GM19467 (cell line): ENCODE data around the gene KMT2C.

Experiments
- ATAC-seq: cut with Tn5 transposase; IDR thresholded peaks from one replicate; pipeline ENCODE4 v1.9.1; 2021; ENCODE audit warnings: mild to moderate bottlenecking, moderate library complexity; ENCODE audit not compliant: unreplicated experiment

KMT2C gene

DNA sequence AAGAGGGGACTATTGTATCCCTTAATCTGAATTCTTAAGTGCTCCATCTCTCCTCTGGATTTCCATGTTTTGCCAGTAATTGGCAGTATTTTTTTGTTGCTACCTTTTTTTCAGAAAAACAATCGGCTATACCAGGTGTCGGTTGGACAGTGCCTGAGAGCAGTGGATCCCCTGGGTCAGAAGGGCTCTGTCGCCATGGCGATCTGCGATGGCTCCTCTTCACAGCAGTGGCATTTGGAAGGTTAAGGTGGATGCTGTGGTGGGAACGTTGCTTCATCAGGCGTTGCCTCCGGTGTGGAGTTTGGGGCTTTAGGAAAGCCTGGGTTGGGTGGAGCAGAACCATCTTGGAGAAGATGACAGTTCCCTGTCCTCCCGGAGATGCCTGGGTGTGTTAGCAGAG, 314.4 kb downstream of the KMT2C start:
- ATAC-seq = no peak

DNA sequence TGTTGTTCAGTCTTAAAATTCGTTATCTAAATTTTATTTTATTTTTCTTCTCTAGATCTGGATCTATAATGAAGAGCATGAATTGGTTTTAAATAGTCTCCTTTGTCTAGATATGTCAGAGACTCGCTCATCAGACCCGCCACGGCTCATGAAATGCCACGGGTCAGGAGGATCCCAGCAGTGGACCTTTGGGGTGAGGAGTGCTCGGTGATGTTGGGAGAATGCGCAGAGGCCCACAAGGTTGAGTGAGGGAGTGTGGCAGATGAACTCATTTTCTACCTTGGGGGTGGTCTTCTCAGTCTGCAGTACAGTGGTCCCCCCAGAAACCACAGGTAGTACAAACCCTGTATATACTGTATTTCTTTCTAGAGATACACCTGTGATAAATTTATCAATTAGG, 315.0 kb downstream of the KMT2C start:
- ATAC-seq = no peak

DNA sequence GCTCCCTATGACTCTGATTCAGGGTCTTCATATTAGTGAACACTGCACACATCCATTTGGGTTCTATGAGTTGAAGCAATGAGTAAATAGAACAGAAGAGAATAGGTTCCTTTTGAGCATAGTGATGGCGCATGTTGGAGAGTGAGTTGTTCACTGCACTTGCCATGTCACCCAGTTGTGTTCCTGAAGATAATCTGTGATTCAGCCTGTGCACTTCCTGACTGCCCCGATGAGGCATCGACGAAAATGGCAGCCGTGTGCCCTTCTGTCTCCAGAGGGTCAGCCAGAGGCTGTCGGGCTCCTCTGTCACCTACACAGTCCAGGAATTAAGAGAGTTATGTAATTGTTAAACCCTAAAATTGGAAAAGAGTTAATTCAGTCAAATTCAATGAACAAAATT, 315.6 kb downstream of the KMT2C start:
- ATAC-seq = no peak

DNA sequence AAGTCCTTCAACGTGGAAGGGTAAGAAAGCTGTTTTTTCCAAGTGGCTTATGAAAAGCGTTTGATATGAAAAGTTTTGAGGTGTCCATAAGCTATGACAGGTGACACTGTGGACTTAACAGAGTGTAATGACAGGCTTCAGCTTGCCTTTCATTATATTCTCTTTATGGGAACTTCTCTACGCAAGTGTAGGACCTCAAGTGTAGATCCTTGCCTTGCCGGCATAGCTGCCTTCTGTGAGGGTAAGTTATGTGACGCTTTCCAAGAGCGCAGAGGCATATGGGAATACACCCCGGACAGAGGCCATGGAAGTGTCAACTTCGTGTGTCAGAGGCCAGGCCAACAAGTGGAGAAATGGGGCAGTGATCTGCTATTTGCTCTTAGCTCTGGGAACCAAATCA, 318.4 kb downstream of the KMT2C start:
- no peak for ATAC-seq

DNA sequence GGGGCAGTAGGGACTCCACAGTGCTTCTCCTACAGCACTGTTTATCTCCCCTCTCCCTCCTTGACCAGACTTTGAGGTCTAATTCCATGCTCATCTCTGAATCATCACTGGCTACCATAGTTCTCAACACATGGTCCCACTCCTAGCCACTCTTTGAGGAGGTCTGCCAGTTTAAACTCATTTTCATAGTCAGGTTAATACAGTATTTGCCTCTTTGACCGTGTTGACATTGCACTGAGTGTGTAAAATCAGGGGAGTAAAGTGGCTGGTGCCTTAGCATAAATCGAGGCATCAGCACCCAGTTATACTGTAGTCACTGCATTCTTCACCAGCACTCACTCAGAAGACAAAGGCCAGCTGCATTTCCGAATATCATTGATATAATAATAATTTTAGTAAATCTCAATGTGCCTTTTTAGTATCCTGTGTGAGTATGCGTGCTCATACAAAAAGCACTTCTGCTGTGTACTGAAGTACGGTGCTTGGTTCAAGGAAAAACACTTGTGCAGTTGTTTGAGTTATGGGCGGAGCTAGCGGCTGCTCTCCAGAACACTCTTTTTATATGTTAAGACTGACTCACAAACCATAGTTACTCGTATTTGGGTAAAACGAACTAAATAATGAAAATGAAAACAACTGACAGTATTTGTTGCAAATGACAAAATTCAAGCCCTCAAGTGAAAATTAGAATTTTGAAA, 320.6 kb downstream of the KMT2C start:
- ATAC-seq = no peak

DNA sequence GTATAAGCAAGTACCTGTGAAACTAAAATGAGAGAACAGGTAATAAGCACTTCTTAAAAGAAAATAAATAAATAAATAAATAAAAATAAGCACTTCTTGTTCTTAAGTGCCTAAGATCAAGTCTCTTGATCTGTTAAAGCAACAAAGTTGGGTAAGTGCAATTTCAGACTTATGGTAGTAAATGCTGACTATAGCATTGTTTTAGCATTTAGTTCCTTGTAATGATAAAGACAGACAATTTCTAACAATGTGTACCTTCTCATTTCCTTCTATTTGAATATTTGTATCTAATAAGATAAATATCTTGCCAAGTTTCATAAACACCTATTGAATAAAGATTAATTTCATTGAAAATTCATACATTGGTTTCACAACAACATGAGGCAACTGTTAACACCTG, 323.0 kb downstream of the KMT2C start:
- no peak for ATAC-seq

DNA sequence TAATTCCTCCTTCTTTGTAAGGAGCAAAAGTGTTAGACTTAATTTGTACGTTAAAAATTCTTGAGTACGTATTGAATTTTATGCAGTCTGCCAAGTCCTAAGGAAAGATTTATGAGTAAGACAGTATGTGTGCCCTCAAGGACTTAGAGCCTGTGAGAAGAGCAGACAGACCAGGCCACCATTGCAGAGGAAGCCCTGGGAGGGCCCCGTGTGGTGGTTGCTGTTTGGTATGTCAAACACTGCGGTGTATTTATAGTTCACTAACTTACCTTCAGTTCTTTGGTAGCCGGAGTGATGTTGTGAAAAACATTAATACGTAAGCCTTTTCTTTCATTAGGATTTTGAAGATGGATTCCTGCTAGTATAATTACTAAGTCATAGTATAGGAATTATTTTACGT, 327.4 kb downstream of the KMT2C start:
- no peak for ATAC-seq

DNA sequence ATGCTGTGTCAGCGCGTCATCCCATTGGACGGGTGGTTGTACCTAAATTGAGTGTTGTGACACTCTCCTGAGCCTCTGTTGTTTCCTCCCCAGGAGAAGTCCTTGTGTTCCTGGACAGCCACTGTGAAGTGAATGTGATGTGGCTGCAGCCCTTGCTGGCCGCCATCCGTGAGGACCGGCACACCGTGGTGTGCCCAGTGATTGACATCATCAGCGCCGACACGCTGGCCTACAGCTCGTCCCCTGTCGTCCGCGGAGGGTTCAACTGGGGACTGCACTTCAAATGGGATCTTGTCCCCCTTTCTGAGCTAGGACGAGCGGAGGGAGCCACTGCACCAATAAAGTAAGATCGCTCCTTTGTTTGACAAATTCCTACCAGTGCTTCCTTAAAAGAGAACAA, 327.9 kb downstream of the KMT2C start:
- no peak for ATAC-seq

DNA sequence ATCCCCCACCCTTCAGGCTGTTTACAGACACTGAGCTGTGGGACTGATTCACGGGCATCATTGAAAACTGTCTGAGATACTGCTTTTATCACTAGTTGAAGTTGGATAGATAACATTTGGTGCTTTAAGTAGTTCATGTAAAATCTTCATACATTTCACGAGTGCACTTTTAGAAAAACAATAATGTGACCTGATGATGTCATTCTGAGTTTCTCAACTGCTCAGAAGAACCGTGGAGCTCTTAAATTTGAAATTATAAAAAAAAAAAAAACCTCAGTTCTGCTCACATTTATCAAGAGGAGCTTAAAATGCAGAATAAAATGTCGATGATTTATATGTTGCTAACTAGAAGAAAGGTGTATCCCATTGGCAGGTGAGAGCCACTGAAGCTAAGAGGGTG, 328.8 kb downstream of the KMT2C start:
- ATAC-seq = no peak

DNA sequence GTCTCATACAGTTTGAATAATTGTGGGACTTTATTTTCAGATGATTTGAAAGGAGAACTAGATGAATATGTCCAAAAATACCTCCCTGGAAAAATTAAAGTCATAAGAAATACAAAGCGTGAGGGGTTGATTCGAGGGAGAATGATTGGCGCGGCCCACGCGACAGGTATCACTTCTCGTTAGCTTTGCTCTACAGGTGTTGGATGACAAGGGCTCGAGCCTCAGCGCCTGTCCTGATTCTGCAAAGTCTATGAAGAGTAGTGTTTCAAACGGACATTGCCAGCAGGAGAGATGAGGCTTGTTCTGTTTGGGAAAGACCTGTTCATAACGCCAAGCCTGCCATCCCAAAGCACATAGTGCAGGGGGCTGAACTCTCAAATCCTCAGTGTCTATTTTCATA, 330.6 kb downstream of the KMT2C start:
- ATAC-seq = no peak

DNA sequence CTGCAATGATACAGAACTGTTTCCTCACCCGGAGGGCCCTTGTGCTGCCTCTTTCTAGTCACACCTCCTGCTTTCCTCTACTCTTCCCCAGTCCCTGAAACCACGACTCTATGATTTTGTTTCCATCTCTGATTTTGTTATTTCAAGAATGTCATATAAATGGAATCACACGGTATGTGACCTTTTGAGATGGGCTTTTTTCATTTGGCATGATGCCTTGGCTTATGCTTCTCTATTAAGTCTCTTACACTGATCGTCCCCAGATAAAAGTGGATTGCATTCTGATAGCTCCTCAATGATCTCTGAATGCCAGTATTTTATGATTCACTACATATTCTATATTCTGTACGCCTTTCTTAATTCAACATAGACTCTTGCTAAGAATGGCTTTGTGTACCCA, 332.1 kb downstream of the KMT2C start:
- no peak for ATAC-seq

DNA sequence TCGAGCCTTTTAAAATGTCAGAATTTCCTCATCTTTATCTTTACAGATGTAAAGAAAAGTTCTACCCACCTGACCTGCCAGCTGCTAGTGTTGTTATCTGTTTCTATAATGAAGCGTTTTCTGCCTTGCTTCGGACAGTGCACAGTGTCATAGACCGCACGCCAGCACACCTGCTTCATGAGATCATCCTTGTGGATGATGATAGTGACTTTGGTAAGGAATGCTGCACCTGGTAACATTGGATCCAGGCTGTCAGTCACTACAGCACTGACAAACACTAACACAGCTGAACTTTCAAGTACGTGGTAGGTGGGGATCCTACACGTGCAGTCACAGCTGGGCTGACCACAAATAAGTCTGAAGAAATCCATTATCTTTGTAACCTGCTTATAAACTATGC, 332.7 kb downstream of the KMT2C start:
- no peak for ATAC-seq

DNA sequence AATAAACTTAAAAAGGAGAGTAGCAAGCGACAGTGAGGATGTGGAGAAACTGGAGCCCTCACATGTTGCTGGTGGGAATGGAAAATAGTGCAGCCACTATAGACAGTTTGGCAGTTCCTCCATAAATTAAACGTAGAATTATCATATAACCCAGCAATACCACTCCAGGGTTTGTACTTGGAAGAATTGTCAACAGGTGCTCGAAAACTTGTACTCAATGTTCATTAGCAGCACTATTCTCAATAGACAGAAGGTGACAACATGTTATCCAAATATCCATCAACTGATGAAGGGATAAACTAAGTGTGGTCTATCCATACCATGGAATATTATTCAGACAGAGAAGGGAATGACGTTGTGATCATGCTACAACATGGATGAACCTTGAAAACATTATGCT, 338.5 kb downstream of the KMT2C start:
- ATAC-seq = no peak

DNA sequence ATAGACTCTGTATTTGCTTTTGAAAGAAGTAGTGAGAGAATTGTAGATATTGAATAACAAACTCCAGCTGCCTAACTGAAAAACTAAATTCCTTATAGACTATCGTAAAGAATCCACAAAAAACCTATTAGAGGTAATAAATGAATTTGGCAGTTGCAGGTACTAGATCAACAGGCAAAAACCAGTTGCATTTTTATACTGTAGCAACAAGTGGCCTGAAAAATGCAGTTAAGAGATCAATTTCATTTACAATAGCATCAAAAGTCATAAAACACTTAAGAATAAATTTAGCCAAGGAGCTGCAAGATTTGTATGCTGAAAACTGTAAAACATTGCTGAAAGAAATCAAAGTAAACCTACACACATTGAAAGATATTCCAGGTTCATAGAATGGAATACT, 340.0 kb downstream of the KMT2C start:
- no peak for ATAC-seq

DNA sequence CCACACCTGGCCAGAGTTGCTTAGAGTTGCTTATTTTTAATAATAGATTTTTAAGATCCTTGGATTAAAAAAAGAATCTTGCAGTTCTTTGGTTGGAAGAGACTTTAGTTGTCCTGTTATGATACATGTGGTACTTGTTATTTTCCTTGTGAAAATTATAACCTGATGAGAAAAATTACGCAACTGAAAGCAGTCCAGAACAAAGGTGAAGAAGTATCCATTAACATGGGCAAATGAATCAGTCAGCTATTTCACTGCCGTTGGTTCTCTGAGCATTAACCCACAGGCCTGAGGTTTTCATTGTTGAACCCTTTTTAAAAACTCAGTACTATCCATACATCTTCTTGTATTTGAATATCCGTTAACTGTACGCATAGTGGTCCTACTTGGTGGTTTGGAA, 342.1 kb downstream of the KMT2C start:
- ATAC-seq = no peak

DNA sequence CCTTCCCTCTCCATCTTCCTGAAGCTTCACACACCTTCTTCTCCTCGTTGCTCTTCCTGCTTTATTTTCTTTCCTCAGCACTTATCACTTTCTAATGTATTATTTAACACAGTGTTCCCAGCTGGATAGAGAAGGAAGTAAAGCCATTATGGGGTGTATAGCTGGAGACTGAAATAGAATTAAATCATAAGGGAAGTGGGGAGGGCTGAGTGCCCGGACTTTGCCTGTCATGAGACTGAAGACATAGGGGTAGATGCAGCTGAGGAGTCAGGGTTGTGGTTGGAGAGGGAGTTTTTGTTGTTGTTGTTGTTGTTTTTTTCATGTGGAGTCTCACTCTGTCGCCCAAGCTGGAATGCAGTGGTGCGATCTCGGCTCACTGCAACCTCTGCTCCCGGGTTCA, 345.1 kb downstream of the KMT2C start:
- no peak for ATAC-seq

DNA sequence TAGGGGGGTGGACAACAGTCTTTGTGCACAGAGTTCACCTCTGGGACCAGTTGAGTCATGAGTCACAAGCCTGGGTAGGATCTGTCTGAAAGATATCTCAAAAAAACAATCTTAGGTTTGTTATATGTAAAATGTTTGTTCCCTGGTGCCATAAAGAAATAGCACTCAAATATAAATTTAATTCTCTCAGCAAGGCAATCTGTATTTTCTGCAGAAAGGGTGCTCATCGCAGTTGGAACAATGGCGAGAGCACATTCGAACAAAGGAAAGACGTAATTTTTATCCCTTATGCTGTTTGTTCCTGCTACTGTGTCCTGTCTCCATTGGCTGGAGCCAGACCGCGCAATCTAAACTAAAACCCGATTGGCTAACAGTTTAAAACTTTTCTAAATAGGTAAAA, 346.6 kb downstream of the KMT2C start:
- ATAC-seq = no peak

DNA sequence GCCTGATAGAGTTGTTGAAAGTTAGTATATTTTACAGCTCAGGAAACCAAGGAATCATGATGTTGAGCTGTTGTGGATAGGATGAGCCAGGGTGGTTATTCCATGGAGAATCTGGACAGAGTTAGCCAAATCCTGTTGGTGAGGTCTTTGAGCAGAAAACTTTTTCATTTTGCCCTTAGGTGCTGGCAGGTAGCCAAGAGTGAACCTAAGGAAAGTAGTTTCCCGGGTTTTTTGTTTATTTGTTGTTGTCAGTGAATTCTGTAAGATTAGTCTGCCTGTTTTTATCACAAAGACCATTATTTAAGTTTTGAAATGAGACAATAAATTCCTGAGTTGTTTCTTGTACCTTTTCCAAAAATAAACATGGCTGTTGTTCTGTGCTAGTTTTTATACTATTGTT, 349.3 kb downstream of the KMT2C start:
- no peak for ATAC-seq

DNA sequence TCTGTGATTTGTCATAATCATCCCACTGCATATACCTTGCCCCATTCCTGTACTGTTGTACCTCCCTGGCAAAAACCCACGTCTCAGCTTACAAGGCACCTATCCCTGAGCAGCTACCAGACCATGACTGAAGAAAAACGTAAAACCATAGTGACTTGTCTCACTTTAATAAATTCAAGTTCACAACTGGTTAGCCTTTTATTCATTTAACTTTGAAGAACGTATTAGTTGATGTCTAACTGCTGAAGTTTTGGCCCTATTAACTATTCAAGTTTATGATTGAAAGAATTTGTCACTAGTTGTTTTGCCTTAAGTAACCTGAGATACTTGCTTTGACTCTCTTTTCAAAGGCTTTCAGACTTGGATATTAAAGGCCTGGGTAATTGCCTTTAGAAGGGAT, 350.7 kb downstream of the KMT2C start:
- no peak for ATAC-seq
